Ascending aorta (tissue), 2 donors: ENCODE data around the gene MBD3. TPM values are rescaled to one million over a fixed set of nuclear protein-coding genes. Genes with fewer than 3 reads are reported as not detected.

Experiments used
- DNase-seq, 2 donors: peaks; one replicate each; pipeline ENCODE4 v3.0.0-alpha.2; 2019; ENCODE audit warnings: low spot score in 2 of 2
- H3K27ac ChIP-seq, 2 donors: fragments of 200-600 bp; sonication (generic); one replicate each; pipeline ENCODE4 v1.5.1; 2016 to 2017; ENCODE audit warnings: mild to moderate bottlenecking in 1 of 2
- H3K27me3 ChIP-seq: fragments of 200-600 bp; sonication (generic); one replicate; pipeline ENCODE4 v1.5.1; 2017
- H3K36me3 ChIP-seq, 2 donors: fragments of 200-600 bp; sonication (generic); one replicate each; pipeline ENCODE4 v1.5.1; 2016
- H3K4me1 ChIP-seq, 2 donors: fragments of 200-600 bp; sonication (generic); one replicate each; pipeline ENCODE4 v1.5.1; 2016 to 2017; ENCODE audit warnings: mild to moderate bottlenecking in 1 of 2
- H3K4me3 ChIP-seq, 2 donors: fragments of 200-600 bp; sonication (generic); one replicate each; pipeline ENCODE4 v1.5.1; 2016 to 2017; ENCODE audit warnings: mild to moderate bottlenecking in 1 of 2
- H3K9me3 ChIP-seq, 2 donors: fragments of 200-600 bp; sonication (generic); one replicate each; pipeline ENCODE4 v1.5.1; 2016
- intact Hi-C: fragments of 100-400 bp; cut with DNase I; formaldehyde crosslinking; loops from one replicate; pipeline ENCODE4 v1.15.1; 2023
- total RNA-seq: library from RNA; depleted of rRNA; stranded (reverse); fragments of >200 nt; gene quantifications from one replicate; pipeline ENCODE4 v1.1.0, GENCODE V29; 2016
- TF ChIP-seq, protein P1 (sequence below), 3 experiments: fragments of 200-600 bp in 2 of 3; fragments of 450-650 bp in 1 of 3; sonication (generic) in 2 of 3; IDR thresholded peaks; one replicate each; pipeline ENCODE4 v1.5.1; 2016 to 2019; ENCODE audit warnings: antibody characterized with exemption in 3 of 3, mild to moderate bottlenecking in 1 of 3, moderate library complexity in 1 of 3

Gene MBD3
- total RNA-seq, 1 donor from 2014 or later, result 143 TPM

DNA sequence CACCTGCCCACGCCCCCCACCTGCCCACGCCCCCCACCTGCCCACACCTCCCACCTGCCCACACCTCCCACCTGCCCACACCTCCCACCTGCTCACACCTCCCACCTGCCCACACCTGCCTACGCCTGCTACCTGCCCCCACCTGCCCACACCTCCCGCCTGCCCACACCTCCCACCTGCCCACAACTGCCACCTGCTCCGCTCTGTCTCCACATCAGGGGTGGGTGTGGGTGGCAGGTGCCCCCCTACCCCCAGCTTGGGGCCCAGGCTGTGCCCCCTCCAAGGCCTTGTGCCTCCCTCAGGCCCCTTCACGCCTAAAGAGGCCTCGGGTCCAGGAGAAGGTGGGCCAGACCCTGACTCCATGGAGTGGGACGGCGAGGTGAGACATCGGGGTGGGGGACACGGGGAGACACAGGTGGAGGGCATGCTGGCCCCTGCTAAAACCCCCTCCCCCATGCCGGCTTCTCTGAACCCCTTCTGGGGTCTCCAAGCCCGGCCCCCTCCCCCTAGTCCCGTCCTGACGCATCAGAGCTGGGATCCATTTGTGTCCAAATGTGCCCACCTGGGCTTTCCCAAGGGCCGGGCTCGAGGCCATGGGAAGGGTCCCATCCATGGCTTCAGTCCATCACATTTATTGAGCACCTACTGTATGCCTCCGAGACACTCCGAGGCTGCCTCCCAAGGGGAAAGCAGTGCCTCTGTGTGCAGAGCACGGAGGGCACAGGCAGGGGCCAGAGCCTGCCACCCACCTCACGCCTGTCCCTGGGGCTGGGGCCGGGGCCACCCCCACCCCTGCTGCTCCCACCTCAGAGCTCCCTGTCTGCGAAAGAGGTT is 63.9 kb downstream of the MBD3 start:
- no peak for DNase-seq
- H3K27me3 ChIP-seq, result peaks cover 17% of the 10 kb centered on the region
- H3K36me3 ChIP-seq, result no peaks in the 10 kb centered on the region
- TF ChIP-seq, protein P1, sequence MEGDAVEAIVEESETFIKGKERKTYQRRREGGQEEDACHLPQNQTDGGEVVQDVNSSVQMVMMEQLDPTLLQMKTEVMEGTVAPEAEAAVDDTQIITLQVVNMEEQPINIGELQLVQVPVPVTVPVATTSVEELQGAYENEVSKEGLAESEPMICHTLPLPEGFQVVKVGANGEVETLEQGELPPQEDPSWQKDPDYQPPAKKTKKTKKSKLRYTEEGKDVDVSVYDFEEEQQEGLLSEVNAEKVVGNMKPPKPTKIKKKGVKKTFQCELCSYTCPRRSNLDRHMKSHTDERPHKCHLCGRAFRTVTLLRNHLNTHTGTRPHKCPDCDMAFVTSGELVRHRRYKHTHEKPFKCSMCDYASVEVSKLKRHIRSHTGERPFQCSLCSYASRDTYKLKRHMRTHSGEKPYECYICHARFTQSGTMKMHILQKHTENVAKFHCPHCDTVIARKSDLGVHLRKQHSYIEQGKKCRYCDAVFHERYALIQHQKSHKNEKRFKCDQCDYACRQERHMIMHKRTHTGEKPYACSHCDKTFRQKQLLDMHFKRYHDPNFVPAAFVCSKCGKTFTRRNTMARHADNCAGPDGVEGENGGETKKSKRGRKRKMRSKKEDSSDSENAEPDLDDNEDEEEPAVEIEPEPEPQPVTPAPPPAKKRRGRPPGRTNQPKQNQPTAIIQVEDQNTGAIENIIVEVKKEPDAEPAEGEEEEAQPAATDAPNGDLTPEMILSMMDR (IDR thresholded peaks at IDR 0.05), result no peak
- no peaks in the 10 kb centered on the region for H3K4me1 ChIP-seq
- no peak overlapping the region for H3K27ac ChIP-seq
- H3K4me3 ChIP-seq, result no peak overlapping the region
- intact Hi-C loops, result no loop called here
- no peaks in the 10 kb centered on the region for H3K9me3 ChIP-seq

DNA sequence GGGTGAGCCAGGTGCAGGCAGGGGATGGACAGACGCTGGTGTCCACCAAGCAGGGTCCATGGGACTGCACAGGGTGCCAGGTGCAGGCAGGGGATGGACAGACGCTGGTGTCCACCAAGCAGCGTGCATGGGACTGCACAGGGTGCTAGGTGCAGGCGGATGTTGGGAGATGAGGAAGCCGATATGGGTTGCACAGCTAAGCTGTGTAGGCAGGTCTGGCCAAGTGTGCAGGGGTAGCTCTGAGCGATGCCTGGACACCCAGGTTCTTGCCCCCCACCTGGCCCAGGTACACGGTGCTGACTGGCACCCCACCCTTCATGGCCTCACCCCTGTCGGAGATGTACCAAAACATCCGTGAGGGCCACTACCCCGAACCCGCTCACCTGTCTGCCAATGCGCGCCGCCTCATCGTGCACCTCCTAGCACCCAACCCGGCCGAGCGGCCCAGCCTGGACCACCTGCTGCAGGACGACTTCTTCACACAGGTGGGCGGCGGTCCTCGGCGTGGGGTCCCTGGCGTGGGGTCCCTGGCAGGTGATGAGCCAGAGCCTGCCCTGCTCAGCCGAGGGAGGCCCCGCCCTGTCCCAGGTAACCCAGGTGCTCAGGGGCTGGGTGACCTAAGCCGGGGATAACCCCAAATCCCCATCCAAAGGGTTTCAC is 64.9 kb downstream of the MBD3 start:
- H3K27me3 ChIP-seq, result peaks cover 17% of the 10 kb centered on the region
- DNase-seq, result no peak

GRCh38 chr19:1526979-1527649 is 65.6 kb downstream of the MBD3 start:
- no peak for DNase-seq
- Histone ChIP-seq H3K36me3 (no peaks in the 10 kb centered on the region), H3K27ac (no peak overlapping the region), H3K4me1 (no peaks in the 10 kb centered on the region), H3K27me3 (peaks cover 17% of the 10 kb centered on the region), H3K9me3 (no peaks in the 10 kb centered on the region), H3K4me3 (no peak overlapping the region)
- TF ChIP-seq, protein P1 (IDR thresholded peaks at IDR 0.05), result no peak
- intact Hi-C loops, result no loop called here

More for the DNA sequence above, 64.9 kb downstream of the MBD3 start:
- H3K27ac ChIP-seq, result no peak overlapping the region
- H3K4me1 ChIP-seq, result no peaks in the 10 kb centered on the region
- H3K36me3 ChIP-seq, result no peaks in the 10 kb centered on the region
- H3K9me3 ChIP-seq, result no peaks in the 10 kb centered on the region
- TF ChIP-seq, protein P1 (IDR thresholded peaks at IDR 0.05), result no peak
- intact Hi-C loops, result no loop called here
- H3K4me3 ChIP-seq, result no peak overlapping the region

DNA sequence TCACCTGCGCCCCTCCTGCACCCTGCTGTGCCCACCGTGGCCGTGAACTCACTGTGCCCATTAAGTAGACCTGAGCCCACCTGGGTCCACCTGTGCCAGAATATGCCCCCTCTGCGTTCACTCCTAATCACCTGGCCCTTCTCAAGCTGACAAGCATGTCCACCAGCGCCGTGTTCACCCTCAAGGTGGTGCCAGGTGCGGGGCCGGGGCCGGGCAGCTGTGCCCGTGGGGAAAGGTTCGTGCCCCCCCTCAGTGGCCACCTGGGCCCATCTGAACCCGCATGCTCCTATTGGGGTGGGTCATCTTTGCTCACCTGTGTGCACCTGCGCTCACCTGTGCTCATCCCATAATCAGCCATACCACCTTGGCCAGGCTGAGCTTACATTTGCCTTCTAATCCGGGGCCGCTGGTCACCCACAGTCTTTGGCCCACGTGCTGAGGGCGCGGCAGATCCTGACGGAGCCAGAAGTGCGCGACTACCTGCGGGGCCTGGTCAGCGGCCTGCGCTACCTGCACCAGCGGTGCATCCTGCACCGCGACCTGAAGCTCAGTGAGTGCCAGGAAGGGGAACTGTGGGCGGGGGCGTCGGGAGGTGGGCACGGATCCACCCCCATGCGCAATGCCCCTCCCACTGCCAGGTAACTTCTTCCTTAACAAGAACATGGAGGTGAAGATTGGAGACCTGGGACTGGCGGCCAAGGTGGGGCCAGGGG is 66.4 kb downstream of the MBD3 start:
- intact Hi-C loops, result no loop called here
- TF ChIP-seq, protein P1 (IDR thresholded peaks at IDR 0.05), result no peak
- H3K9me3 ChIP-seq, result no peaks in the 10 kb centered on the region
- H3K27me3 ChIP-seq, result peaks cover 17% of the 10 kb centered on the region
- DNase-seq, result no peak
- H3K27ac ChIP-seq, result no peak overlapping the region
- H3K4me3 ChIP-seq, result no peak overlapping the region
- H3K36me3 ChIP-seq, result no peaks in the 10 kb centered on the region
- no peaks in the 10 kb centered on the region for H3K4me1 ChIP-seq

- DNase-seq, result no peak
- Histone ChIP-seq H3K36me3 (no peaks in the 10 kb centered on the region), H3K4me3 (no peak overlapping the region), H3K27me3 (peaks cover 17% of the 10 kb centered on the region), H3K9me3 (no peaks in the 10 kb centered on the region), H3K4me1 (no peaks in the 10 kb centered on the region), H3K27ac (no peak overlapping the region)
- TF ChIP-seq, protein P1 (IDR thresholded peaks at IDR 0.05), result no peak
- intact Hi-C loops, result no loop called here
These were observed 67.3 kb downstream of the MBD3 start for GRCh38 chr19:1525343-1525742.
